Skeletal muscle satellite cell (primary cell): ENCODE results near the gene FBXO34.

Experiments
- H3K27me3 ChIP-seq: 2 replicates; pipeline ENCODE4 v1.7.0; 2013; ENCODE audit warnings: low read length; ENCODE audit not compliant: control insufficient read depth, insufficient read depth
- H3K36me3 ChIP-seq: 2 replicates; pipeline ENCODE4 v1.7.0; 2013; ENCODE audit warnings: mild to moderate bottlenecking, control low read depth, low read length; ENCODE audit not compliant: insufficient read depth
- H3K4me1 ChIP-seq: 2 replicates; pipeline ENCODE4 v1.7.0; 2013; ENCODE audit warnings: low read length; ENCODE audit not compliant: control insufficient read depth, insufficient read depth
- H3K4me2 ChIP-seq: 2 replicates; pipeline ENCODE4 v1.7.0; 2013; ENCODE audit warnings: mild to moderate bottlenecking, low read length
- H3K4me3 ChIP-seq: 2 replicates; pipeline ENCODE4 v1.7.0; 2013; ENCODE audit warnings: low read length
- H3K9ac ChIP-seq: 2 replicates; pipeline ENCODE4 v1.7.0; 2013; ENCODE audit warnings: mild to moderate bottlenecking, low read depth, low read length, moderate library complexity
- H3K9me3 ChIP-seq: replicated peaks from 2 replicates; pipeline ENCODE4 v1.7.0; 2013; ENCODE audit warnings: mild to moderate bottlenecking, control low read depth, low read length

The FBXO34 gene

GRCh38 chr14:55272922-55273321 lies 1.7 kb downstream of the FBXO34 start:
- H3K4me1 ChIP-seq: peaks cover 35% of the 10 kb centered on the region
- H3K4me3 ChIP-seq: peak overlapping the region; percentile 93
- H3K36me3 ChIP-seq: no peaks in the 10 kb centered on the region
- peak overlapping the region; percentile 85 for H3K4me2 ChIP-seq
- H3K27me3 ChIP-seq: no peaks in the 10 kb centered on the region
- no peaks in the 10 kb centered on the region for H3K9me3 ChIP-seq
- peak overlapping the region; percentile 86 for H3K9ac ChIP-seq

GRCh38 chr14:55274146-55274545 lies 2.9 kb downstream of the FBXO34 start:
- Histone ChIP-seq H3K9ac (no peak overlapping the region), H3K4me3 (peak overlapping the region; percentile 93), H3K9me3 (no peaks in the 10 kb centered on the region), H3K4me1 (peaks cover 35% of the 10 kb centered on the region), H3K36me3 (no peaks in the 10 kb centered on the region), H3K4me2 (peak overlapping the region; percentile 85), H3K27me3 (no peaks in the 10 kb centered on the region)

- Histone ChIP-seq H3K4me1 (peaks cover 35% of the 10 kb centered on the region), H3K4me3 (no peak overlapping the region), H3K9me3 (no peaks in the 10 kb centered on the region), H3K36me3 (no peaks in the 10 kb centered on the region), H3K27me3 (no peaks in the 10 kb centered on the region), H3K4me2 (peak overlapping the region; percentile 34), H3K9ac (no peak overlapping the region)
These were observed 3.5 kb downstream of the FBXO34 start for GRCh38 chr14:55274751-55275150.

GRCh38 chr14:55276736-55277135 lies 5.5 kb downstream of the FBXO34 start:
- no peaks in the 10 kb centered on the region for H3K27me3 ChIP-seq
- H3K9ac ChIP-seq: no peak overlapping the region
- no peak overlapping the region for H3K4me2 ChIP-seq
- no peaks in the 10 kb centered on the region for H3K9me3 ChIP-seq
- H3K4me1 ChIP-seq: peaks cover 29% of the 10 kb centered on the region
- no peaks in the 10 kb centered on the region for H3K36me3 ChIP-seq
- H3K4me3 ChIP-seq: no peak overlapping the region

- no peaks in the 10 kb centered on the region for H3K36me3 ChIP-seq
- no peak overlapping the region for H3K4me3 ChIP-seq
- H3K27me3 ChIP-seq: no peaks in the 10 kb centered on the region
- H3K4me1 ChIP-seq: peaks cover 19% of the 10 kb centered on the region
- H3K9ac ChIP-seq: no peak overlapping the region
- H3K4me2 ChIP-seq: no peak overlapping the region
- no peaks in the 10 kb centered on the region for H3K9me3 ChIP-seq
These were observed 6.9 kb downstream of the FBXO34 start for GRCh38 chr14:55277972-55278740.

- H3K4me2 ChIP-seq: no peak overlapping the region
- H3K4me1 ChIP-seq: peaks cover 6% of the 10 kb centered on the region
- H3K9me3 ChIP-seq: no peaks in the 10 kb centered on the region
- H3K36me3 ChIP-seq: no peaks in the 10 kb centered on the region
- H3K27me3 ChIP-seq: no peaks in the 10 kb centered on the region
- no peak overlapping the region for H3K9ac ChIP-seq
- H3K4me3 ChIP-seq: no peak overlapping the region
These were observed 8.2 kb downstream of the FBXO34 start for GRCh38 chr14:55279384-55279783.

- Histone ChIP-seq H3K36me3 (no peaks in the 10 kb centered on the region), H3K9me3 (no peaks in the 10 kb centered on the region), H3K4me3 (no peak overlapping the region), H3K9ac (no peak overlapping the region), H3K4me2 (no peak overlapping the region), H3K27me3 (no peaks in the 10 kb centered on the region), H3K4me1 (no peaks in the 10 kb centered on the region)
These were observed 10.2 kb downstream of the FBXO34 start for GRCh38 chr14:55281316-55281839.

- no peaks in the 10 kb centered on the region for H3K4me1 ChIP-seq
- H3K9me3 ChIP-seq: no peaks in the 10 kb centered on the region
- no peak overlapping the region for H3K4me3 ChIP-seq
- H3K4me2 ChIP-seq: no peak overlapping the region
- no peaks in the 10 kb centered on the region for H3K36me3 ChIP-seq
- no peak overlapping the region for H3K9ac ChIP-seq
- no peaks in the 10 kb centered on the region for H3K27me3 ChIP-seq
These were observed 13.9 kb downstream of the FBXO34 start for GRCh38 chr14:55285048-55285652.

- Histone ChIP-seq H3K4me3 (no peak overlapping the region), H3K27me3 (no peaks in the 10 kb centered on the region), H3K36me3 (no peaks in the 10 kb centered on the region), H3K4me2 (no peak overlapping the region), H3K9ac (no peak overlapping the region), H3K9me3 (no peaks in the 10 kb centered on the region), H3K4me1 (no peaks in the 10 kb centered on the region)
These were observed 17.2 kb downstream of the FBXO34 start for GRCh38 chr14:55288439-55288838.

GRCh38 chr14:55291480-55292081 lies 20.4 kb downstream of the FBXO34 start:
- Histone ChIP-seq H3K9me3 (no peaks in the 10 kb centered on the region), H3K4me1 (no peaks in the 10 kb centered on the region), H3K4me3 (no peak overlapping the region), H3K9ac (no peak overlapping the region), H3K27me3 (no peaks in the 10 kb centered on the region), H3K36me3 (no peaks in the 10 kb centered on the region), H3K4me2 (no peak overlapping the region)

GRCh38 chr14:55294603-55295002 lies 23.4 kb downstream of the FBXO34 start:
- no peaks in the 10 kb centered on the region for H3K27me3 ChIP-seq
- H3K4me2 ChIP-seq: no peak overlapping the region
- H3K9ac ChIP-seq: no peak overlapping the region
- no peaks in the 10 kb centered on the region for H3K4me1 ChIP-seq
- no peak overlapping the region for H3K4me3 ChIP-seq
- H3K36me3 ChIP-seq: peaks cover 9% of the 10 kb centered on the region
- H3K9me3 ChIP-seq: no peaks in the 10 kb centered on the region
